GM12891 (cell line): ENCODE data around the gene TEKT4.

Experiments used
- DNase-seq: peaks from one replicate; pipeline ENCODE4 v3.0.0; 2011; ENCODE audit warnings: low spot score; ENCODE audit not compliant: insufficient read length
- FAIRE-seq: peaks from 2 replicates; lab custom pipeline; 2011; peaks lifted over from hg19 to GRCh38; lab: Jason Lieb, UNC
- PAX5 ChIP-seq: IDR thresholded peaks from 2 replicates; pipeline ENCODE4 v1.6.1; 2011; ENCODE audit warnings: low read length, moderate library complexity, mild to moderate bottlenecking; ENCODE audit not compliant: insufficient read depth, severe bottlenecking
- POLR2A ChIP-seq: IDR thresholded peaks from 2 replicates; pipeline ENCODE4 v1.6.1; 2011; ENCODE audit warnings: low read depth, low read length, control low read depth
- POLR2AphosphoS5 ChIP-seq: IDR thresholded peaks from 2 replicates; pipeline ENCODE4 v1.6.1; 2011; ENCODE audit warnings: low read depth, low read length, control low read depth
- POU2F2 ChIP-seq: IDR thresholded peaks from 2 replicates; pipeline ENCODE4 v1.6.1; 2011; ENCODE audit warnings: low read depth, mild to moderate bottlenecking, control low read depth, low read length, moderate library complexity
- SPI1 ChIP-seq: IDR thresholded peaks from 2 replicates; pipeline ENCODE4 v1.6.1; 2011; ENCODE audit warnings: low read depth, low read length, control low read depth
- TAF1 ChIP-seq: IDR thresholded peaks from 2 replicates; pipeline ENCODE4 v1.6.1; 2011; ENCODE audit warnings: low read depth, low read length, control low read depth

The TEKT4 gene

DNA sequence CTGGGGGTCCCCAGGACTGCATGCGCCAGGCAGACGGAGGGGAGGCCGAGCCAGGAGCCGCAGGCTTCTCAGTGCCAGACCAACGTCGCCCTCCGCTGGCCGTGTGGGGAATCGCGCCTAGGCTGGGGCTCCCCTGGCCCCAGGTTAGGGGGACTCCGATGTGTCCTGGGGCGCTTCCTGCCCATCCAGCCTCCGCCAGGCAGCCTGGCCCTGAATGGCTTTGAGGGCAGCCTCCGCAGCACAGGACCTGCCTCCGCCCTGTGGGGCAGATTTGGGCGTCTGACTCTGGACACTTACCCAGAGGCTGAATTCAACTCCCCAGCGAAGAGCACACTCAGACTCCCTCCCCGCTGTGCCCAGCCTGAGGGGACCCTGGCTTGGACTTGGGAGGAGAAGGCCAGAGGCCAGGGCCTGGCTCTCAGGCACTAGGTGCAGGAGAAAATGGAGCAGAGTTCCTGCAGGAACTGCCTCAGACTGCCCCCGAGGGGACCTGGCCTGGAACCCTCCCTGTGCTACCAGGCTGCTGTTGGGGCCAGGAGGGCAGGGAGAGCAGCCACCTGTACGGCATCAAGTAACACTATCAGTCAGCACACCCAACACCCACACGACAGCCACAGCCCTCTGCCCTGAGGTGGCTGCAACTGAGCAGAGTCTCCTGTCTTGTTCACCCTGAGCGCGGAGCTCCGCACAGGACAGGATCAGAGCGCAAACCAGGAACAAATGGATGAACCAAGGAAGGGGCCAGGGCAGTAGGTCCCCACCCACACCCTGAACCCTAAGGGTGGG is 597 bp upstream of the TEKT4 start:
- TF ChIP-seq POU2F2, result no peak
- no peak for TF ChIP-seq SPI1
- TF ChIP-seq TAF1, result no peak
- TF ChIP-seq POLR2A, result no peak
- TF ChIP-seq POLR2AphosphoS5, result no peak
- TF ChIP-seq PAX5, result no peak
- FAIRE-seq (no peak), DNase-seq (peak; percentile 56)

DNA sequence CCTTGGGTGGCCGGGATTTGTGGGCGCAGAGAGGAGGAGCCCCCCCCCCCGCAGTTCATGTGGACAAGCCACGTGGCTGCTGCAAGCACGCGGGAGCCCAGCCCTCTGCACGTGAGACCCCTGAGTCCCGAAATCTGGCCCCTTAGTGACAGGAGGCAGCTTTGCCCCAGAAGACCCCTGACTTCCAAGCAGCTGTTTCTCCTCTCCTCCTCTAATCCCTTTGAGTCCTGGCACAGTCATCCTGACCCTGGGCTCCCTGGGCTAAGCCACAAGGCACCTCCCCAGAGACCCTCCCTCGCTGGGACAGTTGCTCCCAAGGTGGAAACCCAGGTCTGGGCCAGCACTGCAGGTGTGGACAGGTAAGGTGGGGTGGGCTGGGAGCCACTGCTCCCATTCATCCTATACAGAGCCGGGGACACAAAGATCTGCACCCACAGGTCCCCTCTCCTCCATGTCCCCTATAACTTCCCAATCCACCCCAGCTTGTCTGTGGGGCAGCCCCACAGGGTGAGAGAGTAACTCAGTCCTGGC is 923 bp downstream of the TEKT4 start:
- no peak for FAIRE-seq
- DNase-seq, result no peak
- no peak for TF ChIP-seq SPI1
- TF ChIP-seq TAF1, result no peak
- no peak for TF ChIP-seq PAX5
- no peak for TF ChIP-seq POU2F2
- TF ChIP-seq POLR2A, result no peak
- TF ChIP-seq POLR2AphosphoS5, result no peak

DNA sequence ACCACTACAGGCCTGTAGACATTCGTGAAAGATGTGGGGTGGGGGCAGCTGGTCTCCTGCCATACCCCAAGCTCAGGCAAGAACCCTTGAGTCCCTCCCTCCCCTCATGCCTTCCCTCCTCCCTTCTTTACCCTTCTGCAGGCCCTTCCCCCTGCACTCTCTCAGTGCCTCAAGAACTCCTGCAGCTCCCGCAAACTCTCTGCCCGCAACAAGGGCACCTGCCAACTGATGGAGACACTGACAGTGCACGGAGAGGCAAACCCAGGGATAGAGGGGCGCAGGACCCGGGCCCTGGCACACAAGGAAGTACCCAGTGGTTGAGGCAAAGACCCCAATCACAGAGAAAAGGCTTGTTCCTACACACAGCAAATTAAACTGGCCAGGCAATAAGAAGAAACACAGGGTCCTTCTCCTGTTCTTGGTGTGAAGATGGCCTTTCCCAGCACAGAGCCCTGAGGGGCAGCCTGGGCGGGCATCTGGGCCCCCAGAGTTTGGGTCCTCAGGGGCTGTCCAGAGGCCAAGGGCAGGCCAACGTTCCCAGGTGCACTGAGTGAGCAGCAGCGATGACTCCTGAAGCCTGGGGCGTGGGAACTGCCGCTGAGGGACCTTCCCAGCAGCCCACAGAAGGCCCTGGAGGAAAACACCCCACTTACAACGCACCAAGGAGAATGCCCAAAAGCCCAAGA is 1.6 kb downstream of the TEKT4 start:
- no peak for DNase-seq
- TF ChIP-seq POLR2AphosphoS5, result no peak
- FAIRE-seq, result no peak

DNA sequence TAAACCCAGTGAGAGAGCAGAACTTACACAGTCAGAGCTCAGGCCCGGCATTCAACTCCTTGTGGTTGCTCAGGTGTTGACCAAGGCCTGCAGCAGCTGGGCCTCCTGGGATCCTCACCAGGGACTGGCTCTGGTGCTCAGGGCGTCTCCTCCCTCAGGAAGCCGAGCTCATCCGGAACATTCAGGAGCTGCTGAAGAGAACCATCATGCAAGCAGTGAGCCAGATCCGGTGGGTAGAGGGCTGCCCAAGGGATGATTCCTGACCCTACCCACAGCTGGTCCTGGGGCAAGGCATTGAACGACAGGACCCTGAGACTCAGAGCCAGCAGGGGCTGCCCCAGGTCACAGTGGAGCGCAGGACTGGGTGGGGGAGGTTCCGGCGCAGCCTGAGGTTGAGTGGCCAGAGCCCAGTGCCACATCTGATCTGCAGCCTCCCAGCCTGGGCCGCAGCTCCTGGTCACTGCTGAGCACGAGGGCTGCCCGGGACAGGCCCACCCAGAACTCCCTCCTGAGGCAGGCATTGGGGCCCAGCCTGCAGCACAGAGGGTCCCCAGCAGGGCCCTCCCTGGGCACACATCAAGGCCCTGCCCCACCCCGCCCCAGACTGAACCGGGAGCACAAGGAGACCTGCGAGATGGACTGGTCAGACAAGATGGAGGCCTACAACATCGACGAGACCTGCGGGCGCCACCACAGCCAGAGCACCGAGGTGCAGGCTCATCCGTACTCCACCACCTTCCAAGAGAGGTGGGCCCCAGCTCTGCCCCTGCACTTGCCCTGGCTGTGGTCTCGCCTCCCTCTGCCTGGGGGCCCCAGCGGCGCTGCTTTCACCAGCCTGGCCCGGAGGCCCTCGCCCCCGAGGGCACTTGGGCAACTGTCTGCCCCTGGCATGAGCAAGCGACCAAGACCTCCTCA is 2.4 kb downstream of the TEKT4 start:
- TF ChIP-seq POLR2A (no peak), POU2F2 (no peak), PAX5 (no peak), SPI1 (no peak)

DNA sequence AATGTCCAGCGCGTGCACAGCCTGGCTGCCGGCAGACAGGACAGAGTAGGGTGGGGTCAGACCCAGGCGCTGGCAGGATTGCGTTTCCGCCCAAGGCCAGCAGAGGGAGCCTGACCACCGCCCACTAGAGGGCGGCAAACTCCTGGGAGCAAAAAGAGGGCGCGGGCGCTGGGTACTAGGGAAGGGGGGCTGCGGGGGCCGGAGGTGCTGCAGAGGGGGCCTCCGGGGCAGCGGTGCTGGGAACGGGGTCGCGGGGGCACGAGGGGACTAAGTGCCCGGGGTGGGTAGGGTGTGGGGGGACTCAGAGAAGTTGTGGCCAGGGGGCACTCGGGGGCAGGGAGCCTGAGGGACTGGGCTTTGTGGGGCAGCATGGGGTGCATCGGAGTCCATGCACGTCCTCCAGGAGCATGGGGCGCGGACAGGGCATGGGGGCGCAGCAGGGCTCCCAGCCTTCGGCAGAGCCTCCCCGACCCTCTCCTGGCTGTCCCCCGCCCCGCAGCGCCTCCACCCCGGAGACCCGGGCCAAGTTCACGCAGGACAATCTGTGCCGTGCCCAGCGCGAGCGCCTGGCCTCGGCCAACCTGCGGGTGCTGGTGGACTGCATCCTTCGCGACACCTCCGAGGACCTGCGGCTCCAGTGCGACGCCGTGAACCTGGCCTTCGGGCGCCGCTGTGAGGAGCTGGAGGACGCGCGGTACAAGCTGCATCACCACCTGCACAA is 3.2 kb downstream of the TEKT4 start:
- no peak for FAIRE-seq
- peak; percentile 94 for DNase-seq
- no peak for TF ChIP-seq POU2F2
- no peak for TF ChIP-seq TAF1
- no peak for TF ChIP-seq POLR2A
- TF ChIP-seq SPI1, result no peak
- TF ChIP-seq POLR2AphosphoS5, result no peak
- no peak for TF ChIP-seq PAX5

More for the DNA sequence above, 2.4 kb downstream of the TEKT4 start:
- DNase-seq (no peak), FAIRE-seq (no peak)

DNA sequence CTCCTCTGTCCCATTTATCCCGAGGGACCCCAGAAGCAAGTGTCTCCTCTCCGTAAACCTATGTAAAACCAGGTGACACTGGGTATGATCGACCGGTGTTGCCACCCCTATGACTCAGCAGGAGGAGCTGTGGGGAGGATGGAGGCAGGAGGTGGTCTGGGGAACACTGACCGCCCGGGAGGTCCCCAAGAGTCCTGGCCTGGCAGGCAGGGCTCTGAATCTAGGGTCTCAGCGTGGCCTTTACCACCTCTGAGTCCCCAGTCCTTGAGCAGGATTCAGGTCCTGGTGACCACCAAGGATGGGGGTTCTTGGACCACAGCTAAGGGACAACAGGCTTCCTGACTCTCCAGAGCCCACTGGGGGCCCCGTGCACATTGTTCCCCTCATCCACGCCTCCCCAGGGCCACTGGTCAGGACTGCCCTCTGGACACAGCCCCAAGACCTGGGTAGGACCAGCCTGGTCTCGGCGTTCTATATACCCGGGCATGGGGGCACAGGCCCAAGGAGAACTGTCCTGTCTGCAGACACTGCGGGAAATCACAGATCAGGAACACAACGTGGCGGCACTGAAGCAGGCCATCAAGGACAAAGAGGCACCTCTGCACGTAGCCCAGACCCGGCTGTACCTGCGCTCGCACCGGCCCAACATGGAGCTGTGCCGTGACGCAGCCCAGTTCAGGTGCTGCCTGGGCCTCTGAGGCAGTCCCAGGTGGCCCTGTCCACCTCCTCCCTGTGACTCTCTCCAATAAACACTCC is 4.0 kb downstream of the TEKT4 start:
- TF ChIP-seq POLR2AphosphoS5 (no peak), PAX5 (no peak), SPI1 (no peak), POU2F2 (no peak), TAF1 (no peak), POLR2A (no peak)
- DNase-seq (no peak), FAIRE-seq (no peak)

DNA sequence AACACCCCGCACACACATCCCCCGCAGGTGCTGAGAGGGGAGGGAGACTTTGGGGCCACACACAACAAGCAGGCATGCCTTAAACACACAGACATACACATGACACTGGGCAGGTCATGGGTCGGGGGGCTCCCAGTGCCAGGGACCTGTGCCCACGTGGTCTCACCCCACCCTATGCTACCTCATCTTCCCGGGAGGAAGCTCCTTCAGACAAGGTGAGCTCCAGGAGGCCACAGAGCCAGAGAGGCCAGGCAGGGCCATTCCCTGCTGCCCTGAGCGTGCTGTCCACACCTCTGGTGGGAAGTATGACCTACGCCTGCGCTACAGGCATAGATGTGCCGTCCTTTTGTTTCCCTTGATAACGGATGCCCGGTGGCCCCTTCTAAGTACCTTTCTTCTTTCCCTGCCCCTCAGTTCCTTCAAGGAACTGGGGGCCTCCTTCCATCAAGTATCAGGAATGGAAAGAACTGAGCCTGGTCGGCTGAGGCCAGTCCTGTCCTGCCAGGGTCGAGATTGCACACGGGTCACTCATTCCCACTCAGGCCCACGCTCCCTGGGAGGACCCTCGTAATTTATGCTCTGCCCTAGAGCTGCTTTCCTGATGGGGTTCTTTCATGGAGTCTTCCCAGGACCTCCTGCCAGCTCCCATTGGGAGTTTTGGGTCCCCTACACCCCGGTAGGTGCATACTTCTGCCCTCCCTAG is 4.7 kb downstream of the TEKT4 start:
- TF ChIP-seq PAX5, result no peak
- no peak for TF ChIP-seq POLR2AphosphoS5
- no peak for TF ChIP-seq POU2F2
- TF ChIP-seq SPI1, result no peak
- TF ChIP-seq POLR2A, result no peak
- TF ChIP-seq TAF1, result no peak
- no peak for DNase-seq
- FAIRE-seq, result no peak

DNA sequence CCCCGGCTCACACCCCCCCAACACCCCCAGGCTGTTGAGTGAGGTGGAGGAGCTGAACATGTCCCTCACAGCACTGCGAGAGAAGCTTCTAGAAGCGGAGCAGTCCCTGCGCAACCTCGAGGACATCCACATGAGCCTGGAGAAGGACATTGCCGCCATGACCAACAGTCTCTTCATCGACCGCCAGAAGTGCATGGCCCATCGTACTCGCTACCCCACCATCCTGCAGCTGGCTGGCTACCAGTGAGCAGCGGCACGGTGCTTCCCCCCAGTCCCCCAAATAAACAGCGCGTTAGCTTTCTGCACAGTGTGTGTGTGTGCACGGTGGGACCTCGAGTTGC is 5.3 kb downstream of the TEKT4 start:
- DNase-seq, result no peak
- TF ChIP-seq POU2F2 (no peak), SPI1 (no peak), POLR2A (no peak), TAF1 (no peak), POLR2AphosphoS5 (no peak), PAX5 (no peak)
- FAIRE-seq, result no peak
